IPS-20b (cell line): ENCODE data around the gene CCDC85C.
A peak's percentile ranks its signal among the peaks of the same experiment; 100 is the strongest.

Source experiments
- H3K27ac ChIP-seq: one replicate; pipeline ENCODE4 v1.5.1; 2013; ENCODE audit warnings: low read length
- H3K27me3 ChIP-seq: 2 replicates; pipeline ENCODE4 v1.6.1; 2013; ENCODE audit warnings: mild to moderate bottlenecking, low read length, inconsistent platforms; ENCODE audit not compliant: insufficient read depth
- H3K36me3 ChIP-seq: 2 replicates; pipeline ENCODE4 v1.6.1; 2013; ENCODE audit warnings: low read depth, mild to moderate bottlenecking, inconsistent platforms, low read length, moderate library complexity; ENCODE audit not compliant: insufficient read depth
- H3K4me1 ChIP-seq: 2 replicates; pipeline ENCODE4 v1.6.1; 2013; ENCODE audit warnings: mild to moderate bottlenecking, control low read depth, inconsistent platforms, low read length, moderate library complexity; ENCODE audit not compliant: insufficient read depth
- H3K4me3 ChIP-seq: 2 replicates; pipeline ENCODE4 v1.5.1; 2013; ENCODE audit warnings: mild to moderate bottlenecking, low read length, inconsistent platforms
- H3K9ac ChIP-seq: 2 replicates; pipeline ENCODE4 v1.6.1; 2013; ENCODE audit warnings: low read depth, mild to moderate bottlenecking, inconsistent platforms, low read length, moderate library complexity
- H3K9me3 ChIP-seq: 2 replicates; pipeline ENCODE4 v1.6.1; 2013; ENCODE audit warnings: mild to moderate bottlenecking, low read depth, low read length, inconsistent platforms; ENCODE audit not compliant: insufficient read depth

Gene CCDC85C

DNA sequence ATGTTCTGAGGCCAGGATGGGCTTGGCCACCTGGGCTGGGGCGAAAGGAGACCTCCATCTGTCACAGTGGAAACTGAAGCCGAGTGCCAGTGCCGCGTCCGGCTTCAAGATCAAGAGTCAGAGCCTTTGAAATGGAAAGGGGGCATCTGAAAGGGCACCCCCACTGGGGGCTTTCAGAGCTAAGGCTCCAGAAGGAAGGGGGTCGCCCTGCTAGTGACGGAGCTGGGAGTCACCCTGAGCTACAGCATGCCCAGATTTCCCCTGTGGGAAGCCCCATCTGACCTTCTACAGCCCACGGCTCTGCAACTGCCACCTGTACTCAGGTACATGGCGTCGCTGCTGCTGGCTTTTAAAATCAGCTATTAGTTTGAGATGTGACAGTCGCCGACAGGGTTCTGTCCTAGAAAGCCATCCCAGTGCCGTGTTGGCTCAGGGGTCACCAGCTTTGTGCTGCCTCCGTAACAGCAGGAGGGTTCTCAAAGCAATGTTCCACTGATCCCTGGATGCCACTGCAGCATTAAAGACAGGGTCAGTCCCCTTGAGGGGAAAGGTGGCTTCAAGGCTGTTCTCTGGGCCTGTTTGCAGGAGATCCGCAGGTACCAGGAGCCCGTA is 91.3 kb downstream of the CCDC85C start:
- Histone ChIP-seq H3K9ac (no peak overlapping the region), H3K36me3 (peaks cover 50% of the 10 kb centered on the region), H3K27me3 (no peaks in the 10 kb centered on the region), H3K27ac (no peak overlapping the region), H3K4me1 (no peaks in the 10 kb centered on the region), H3K4me3 (no peak overlapping the region), H3K9me3 (no peaks in the 10 kb centered on the region)

DNA sequence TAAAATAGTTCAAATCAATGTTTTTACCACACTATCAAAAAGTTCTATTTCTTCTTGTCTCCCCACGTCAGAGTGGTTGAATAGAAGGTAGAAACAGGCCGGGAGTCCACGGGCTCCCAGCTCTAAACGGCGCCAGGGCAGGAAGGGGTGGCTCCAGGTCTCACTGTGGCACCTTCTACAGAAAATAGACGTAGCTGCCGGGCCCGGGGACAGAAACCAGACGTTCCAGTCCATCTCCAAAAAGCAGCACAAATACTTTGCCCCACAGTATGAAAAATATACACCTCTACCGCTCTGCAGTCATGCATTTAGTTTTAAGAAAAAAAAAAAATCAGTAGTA is 91.9 kb downstream of the CCDC85C start:
- peaks cover 56% of the 10 kb centered on the region for H3K36me3 ChIP-seq
- H3K27ac ChIP-seq = no peak overlapping the region
- no peak overlapping the region for H3K4me3 ChIP-seq
- no peaks in the 10 kb centered on the region for H3K9me3 ChIP-seq
- no peak overlapping the region for H3K9ac ChIP-seq
- H3K4me1 ChIP-seq = no peaks in the 10 kb centered on the region
- no peaks in the 10 kb centered on the region for H3K27me3 ChIP-seq

DNA sequence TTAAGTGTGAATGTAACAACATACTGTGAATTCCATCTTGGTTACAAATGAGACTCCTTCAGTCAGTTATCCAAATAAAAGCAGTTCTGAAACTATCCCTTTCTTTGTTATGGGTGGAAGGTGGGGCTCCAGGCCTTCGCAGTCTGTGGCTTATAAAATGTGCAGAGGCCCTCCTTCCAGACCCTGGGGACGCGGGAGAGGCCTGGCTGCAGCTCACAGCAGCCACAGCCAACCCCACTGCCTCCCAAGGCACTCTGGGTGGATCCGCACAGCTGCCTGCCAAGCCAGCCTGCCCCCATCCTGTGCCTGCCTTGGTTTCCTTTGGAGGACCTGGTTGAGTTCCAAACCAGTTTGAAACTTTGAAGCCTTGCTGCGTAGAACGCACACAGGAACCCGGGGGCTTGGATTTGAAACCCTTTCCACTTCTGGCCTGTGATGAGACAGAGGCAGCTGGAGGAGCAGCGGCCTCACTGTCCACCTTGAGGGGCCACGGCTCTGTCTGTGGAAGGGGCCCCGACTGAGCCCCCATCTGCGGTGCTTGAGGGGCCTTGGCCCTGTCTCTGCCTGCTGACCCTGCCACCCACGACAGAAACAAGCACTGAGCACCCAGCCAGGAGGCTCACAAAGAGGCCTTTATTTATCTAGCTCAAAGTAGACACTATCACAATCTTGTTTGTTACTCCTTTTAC is 92.4 kb downstream of the CCDC85C start:
- Histone ChIP-seq H3K9ac (no peak overlapping the region), H3K36me3 (peaks cover 61% of the 10 kb centered on the region), H3K27ac (no peak overlapping the region)

DNA sequence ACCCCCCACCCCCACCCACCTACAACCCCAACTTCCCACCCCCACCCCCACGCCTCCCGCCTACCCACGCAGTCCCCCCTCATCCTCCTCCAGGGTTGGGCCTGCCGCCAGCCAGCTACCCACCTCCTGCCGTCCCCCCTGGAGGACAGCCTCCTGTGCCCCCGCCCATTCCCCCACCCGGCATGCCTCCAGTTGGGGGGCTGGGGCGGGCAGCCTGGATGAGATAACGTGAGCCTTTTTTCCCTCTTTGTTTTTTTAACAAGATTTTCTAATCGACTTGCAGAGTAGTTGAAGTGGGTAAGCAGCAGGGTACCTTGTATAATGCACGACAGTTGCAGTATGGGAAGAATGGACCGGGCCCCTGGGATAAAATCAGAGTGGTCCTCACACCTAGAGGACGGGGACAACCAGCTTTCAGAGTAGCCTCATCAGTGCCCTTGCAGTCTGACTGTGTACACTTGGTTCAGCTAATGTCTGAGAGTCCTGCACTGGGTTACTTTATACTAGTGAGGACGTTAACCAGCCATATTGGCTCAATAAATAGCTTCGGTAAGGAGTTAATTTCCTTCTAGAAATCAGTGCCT is 93.4 kb downstream of the CCDC85C start:
- Histone ChIP-seq H3K9me3 (no peaks in the 10 kb centered on the region), H3K27me3 (no peaks in the 10 kb centered on the region), H3K4me1 (no peaks in the 10 kb centered on the region), H3K36me3 (peaks cover 70% of the 10 kb centered on the region), H3K9ac (no peak overlapping the region), H3K27ac (no peak overlapping the region), H3K4me3 (no peak overlapping the region)

More for the DNA sequence above, 92.4 kb downstream of the CCDC85C start:
- Histone ChIP-seq H3K9me3 (no peaks in the 10 kb centered on the region), H3K27me3 (no peaks in the 10 kb centered on the region), H3K4me3 (no peak overlapping the region), H3K4me1 (no peaks in the 10 kb centered on the region)

DNA sequence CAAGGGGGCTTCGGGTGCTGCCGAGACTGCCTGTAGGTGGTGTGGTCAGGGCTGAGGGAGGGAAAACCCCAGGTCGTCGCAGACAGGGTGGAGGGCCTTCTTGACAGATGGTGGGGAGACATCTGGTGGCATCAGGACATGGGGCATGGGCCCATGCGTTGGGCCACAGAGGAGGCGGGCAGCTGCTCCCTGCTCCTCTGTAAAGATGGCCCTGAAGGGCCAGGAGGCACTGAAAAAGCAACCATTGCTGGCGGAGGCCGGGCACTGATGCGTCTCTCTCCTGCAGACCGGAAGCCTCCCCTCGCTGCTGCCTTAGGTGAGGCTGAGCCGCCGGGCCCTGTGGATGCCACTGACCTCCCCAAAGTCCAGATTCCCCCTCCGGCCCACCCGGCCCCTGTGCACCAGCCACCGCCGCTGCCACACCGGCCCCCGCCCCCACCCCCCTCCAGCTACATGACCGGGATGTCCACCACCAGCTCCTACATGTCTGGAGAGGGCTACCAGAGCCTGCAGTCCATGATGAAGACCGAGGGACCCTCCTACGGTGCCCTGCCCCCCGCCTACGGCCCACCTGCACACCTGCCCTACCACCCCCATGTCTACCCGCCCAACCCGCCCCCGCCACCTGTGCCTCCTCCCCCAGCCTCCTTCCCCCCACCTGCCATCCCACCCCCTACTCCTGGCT is 94.0 kb downstream of the CCDC85C start:
- peaks cover 76% of the 10 kb centered on the region for H3K36me3 ChIP-seq
- H3K9me3 ChIP-seq = no peaks in the 10 kb centered on the region
- H3K9ac ChIP-seq = no peak overlapping the region
- H3K27ac ChIP-seq = no peak overlapping the region
- no peaks in the 10 kb centered on the region for H3K27me3 ChIP-seq
- H3K4me3 ChIP-seq = no peak overlapping the region
- H3K4me1 ChIP-seq = no peaks in the 10 kb centered on the region

DNA sequence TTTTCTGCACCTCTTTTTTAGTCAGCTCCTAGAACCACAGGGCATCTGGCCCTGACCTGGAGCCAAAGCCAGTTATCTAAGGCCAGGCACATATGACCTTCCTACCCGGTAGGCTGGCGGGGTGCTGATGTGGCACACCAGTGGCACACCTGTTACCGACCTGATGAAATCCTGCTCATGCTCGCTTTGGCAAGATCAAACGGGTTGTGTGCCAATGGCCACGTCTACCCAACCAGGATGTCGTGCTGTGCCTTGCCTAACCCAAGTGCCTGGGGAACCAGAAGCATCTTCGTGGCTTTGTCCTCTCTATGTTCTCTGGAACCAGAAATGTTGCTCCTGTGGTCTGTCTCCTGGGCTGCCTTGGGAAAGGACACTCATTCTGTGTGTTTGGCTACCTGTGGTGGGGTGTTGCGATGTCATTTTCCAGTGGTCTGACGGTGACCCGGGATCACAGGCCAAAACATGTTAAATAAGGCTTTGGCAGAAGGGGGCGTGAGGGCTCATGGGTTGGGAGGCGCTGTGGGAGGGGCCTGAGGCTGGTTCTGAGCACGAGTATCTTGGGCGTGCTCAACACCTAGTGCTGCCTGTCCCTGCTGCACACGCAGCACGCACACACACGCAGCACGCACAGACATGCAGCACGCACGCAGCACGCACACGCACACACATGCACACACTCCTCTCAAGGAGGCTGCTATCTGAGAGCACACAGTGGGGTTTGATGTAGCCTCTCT is 94.9 kb downstream of the CCDC85C start:
- Histone ChIP-seq H3K27me3 (no peaks in the 10 kb centered on the region), H3K9ac (no peak overlapping the region), H3K36me3 (peaks cover 82% of the 10 kb centered on the region), H3K4me3 (no peak overlapping the region), H3K9me3 (no peaks in the 10 kb centered on the region), H3K27ac (no peak overlapping the region), H3K4me1 (no peaks in the 10 kb centered on the region; the same call in 1 of the 2 replicates)

DNA sequence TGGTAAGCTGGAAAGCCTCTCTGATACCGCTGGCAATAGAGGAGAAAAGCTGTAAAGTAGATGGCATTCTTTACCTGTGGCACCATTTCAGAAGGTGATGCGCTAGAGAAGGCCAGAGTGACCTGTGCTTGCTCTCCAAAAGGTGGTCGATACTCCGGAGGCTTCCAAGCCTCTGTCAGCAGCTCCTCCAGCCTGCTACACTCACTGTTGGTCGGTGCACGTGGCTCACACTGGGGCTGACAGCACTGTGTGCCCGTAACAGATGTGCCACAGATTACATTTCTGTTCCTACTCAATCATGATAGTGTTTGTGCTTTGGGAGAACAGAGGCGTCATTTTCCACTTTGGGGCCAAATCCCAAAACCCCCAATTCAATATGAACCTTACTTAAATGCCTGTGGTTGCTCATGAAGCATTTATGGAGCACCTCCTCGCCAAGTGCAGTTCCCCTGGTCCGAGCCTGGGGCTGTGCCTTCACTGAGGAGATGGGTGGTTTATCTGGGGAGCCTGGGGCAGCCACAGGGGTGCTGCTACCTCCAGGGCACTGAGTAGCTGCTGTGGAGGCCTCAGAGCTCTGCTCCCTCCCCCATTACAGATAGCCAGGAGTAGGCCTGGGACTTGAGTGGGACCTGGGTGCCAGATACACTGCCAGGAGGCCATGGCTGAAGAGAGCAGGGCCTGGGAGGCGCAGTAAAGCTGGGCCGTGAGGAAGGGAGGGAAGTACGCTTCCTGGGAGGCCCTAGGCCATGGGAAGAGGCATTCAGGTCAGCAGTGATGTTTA is 96.0 kb downstream of the CCDC85C start:
- no peaks in the 10 kb centered on the region for H3K9me3 ChIP-seq
- H3K27me3 ChIP-seq = no peaks in the 10 kb centered on the region
- H3K4me1 ChIP-seq = peaks cover 7% of the 10 kb centered on the region; the same call in 1 of the 2 replicates
- H3K4me3 ChIP-seq = no peak overlapping the region
- H3K36me3 ChIP-seq = peaks cover 91% of the 10 kb centered on the region
- no peak overlapping the region for H3K27ac ChIP-seq
- H3K9ac ChIP-seq = no peak overlapping the region

DNA sequence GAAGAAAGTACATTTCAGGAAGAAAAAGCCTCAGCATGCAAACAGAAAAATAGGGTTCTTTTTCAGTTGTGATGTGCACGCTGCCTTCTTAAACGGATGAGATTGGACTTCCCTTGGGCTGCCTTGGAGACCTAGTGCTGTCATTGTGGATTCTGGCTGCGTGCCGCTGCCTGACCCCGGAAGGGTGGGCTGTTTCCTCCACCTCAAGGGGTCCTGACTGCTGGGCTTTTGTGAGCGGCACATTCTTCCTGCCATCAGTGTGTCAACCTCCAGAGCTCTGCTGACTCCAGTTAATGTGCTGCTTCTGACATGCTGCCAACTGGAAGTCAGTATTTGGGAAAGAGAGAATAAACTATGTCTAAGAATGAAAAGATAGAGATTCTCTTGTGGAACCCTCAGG is 97.7 kb downstream of the CCDC85C start:
- Histone ChIP-seq H3K4me1 (peaks cover 12% of the 10 kb centered on the region; the same call in 1 of the 2 replicates), H3K9me3 (no peaks in the 10 kb centered on the region), H3K36me3 (peaks cover 93% of the 10 kb centered on the region), H3K4me3 (no peak overlapping the region), H3K9ac (no peak overlapping the region), H3K27ac (no peak overlapping the region), H3K27me3 (no peaks in the 10 kb centered on the region)

DNA sequence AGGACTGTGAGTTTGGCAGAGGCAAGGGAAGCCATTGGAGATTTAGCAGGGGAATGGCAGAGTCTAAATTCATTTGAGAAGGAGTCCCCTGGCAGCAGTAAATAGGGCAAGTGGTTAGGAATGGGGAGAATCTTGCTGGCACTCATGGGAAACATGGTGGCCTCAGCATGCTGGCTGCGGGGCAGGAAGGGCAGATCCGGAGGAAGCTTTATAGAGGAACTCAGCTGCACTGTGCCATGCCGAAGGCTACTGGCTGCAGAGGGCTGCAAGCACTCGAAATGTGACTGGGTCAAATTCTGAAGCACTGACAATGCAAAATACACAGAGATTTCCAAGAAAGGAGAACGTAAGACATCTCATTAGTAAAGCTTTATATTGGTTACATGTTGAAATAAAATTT is 98.9 kb downstream of the CCDC85C start:
- H3K36me3 ChIP-seq = peaks cover 98% of the 10 kb centered on the region
- no peak overlapping the region for H3K9ac ChIP-seq
- no peak overlapping the region for H3K4me3 ChIP-seq
- H3K27me3 ChIP-seq = no peaks in the 10 kb centered on the region
- peaks cover 12% of the 10 kb centered on the region; the same call in 1 of the 2 replicates for H3K4me1 ChIP-seq
- H3K27ac ChIP-seq = no peak overlapping the region
- H3K9me3 ChIP-seq = no peaks in the 10 kb centered on the region

DNA sequence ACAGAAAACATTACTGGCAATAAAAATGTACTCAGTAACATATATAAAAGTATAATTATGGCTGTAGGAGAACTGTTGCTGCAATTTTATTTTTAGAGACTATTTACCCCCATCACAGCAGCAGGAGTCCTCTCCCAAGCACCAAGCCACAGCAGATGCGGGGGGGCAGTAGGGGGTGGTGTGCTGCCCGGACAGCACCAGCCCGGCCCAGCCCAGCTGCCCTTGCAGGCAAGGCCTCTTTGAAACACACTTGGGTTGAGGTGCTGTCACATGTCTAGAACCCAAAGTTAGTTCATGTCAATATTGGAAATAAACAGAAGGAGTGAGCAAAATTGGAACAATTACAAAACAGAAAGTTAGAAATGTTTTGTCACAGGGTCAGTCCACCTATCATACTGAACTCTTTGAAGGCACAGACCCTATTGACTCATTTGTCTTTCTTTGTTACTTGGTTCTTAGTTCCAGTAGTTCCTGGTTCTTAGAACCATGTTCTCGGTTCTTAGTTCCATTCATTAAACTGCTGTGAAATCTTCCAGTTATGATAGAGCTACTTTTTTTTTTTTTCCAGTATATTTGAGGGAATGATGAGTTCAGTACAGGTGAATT is 100.1 kb downstream of the CCDC85C start:
- no peaks in the 10 kb centered on the region for H3K27me3 ChIP-seq
- no peak overlapping the region for H3K4me3 ChIP-seq
- H3K36me3 ChIP-seq = peaks cover 93% of the 10 kb centered on the region
- H3K9me3 ChIP-seq = no peaks in the 10 kb centered on the region
- H3K4me1 ChIP-seq = peaks cover 12% of the 10 kb centered on the region; the same call in 1 of the 2 replicates
- peak overlapping the region; percentile 18; the same call in 1 of the 2 replicates for H3K9ac ChIP-seq
- H3K27ac ChIP-seq = no peak overlapping the region
